GM21528 (cell line): ENCODE data around the gene LUZP1.

Experiments
- ATAC-seq: cut with Tn5 transposase; IDR thresholded peaks from one replicate; pipeline ENCODE4 v1.9.1; 2021; ENCODE audit warnings: mild to moderate bottlenecking, moderate library complexity; ENCODE audit not compliant: unreplicated experiment, low FRiP score

Gene LUZP1

GRCh38 chr1:23092447-23092846, 76.2 kb downstream of the LUZP1 start:
- ATAC-seq, result no peak

GRCh38 chr1:23091545-23091944, 77.1 kb downstream of the LUZP1 start:
- no peak for ATAC-seq

- ATAC-seq, result no peak
These were observed 78.6 kb downstream of the LUZP1 start for GRCh38 chr1:23090056-23090455.

DNA sequence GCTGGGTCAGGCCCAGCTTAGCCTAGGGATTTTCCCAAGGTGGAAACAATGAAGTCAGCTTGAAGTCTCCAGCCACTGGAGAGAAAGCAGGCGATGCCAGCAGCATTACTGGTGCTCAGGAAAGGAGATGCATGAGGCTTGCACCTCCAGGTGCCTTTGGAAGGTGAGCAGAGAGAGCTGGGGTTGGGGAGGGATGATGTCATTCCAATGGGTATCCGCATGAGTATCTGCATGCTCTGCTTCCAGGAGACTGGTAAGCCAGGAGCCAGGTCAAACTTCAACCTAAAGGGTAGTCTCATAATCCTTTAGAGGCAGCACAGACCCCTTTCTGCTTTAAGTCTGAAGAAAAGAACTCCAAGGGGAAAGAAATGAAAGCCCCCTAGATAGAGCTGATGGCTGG, 80.6 kb downstream of the LUZP1 start:
- no peak for ATAC-seq

GRCh38 chr1:23085696-23086095, 83.0 kb downstream of the LUZP1 start:
- no peak for ATAC-seq

DNA sequence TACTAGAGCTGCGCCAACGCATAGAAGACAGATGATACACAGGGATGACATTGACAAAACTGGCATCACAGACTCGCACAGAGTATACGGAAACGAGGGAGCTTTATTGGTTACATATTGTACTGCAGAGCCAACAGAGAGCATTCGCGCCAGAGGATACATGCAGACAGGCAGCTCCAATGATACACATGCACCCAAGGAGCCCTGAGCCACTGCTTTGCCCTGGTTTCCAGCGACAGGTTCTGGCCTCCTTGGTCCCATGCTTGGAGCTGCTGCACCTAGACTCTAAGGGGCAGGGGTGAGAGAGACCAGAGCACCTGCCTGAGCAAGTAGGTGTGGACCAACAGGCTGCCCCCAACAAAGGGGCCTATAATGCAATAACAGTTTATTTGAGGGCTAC, 83.8 kb downstream of the LUZP1 start:
- no peak for ATAC-seq

DNA sequence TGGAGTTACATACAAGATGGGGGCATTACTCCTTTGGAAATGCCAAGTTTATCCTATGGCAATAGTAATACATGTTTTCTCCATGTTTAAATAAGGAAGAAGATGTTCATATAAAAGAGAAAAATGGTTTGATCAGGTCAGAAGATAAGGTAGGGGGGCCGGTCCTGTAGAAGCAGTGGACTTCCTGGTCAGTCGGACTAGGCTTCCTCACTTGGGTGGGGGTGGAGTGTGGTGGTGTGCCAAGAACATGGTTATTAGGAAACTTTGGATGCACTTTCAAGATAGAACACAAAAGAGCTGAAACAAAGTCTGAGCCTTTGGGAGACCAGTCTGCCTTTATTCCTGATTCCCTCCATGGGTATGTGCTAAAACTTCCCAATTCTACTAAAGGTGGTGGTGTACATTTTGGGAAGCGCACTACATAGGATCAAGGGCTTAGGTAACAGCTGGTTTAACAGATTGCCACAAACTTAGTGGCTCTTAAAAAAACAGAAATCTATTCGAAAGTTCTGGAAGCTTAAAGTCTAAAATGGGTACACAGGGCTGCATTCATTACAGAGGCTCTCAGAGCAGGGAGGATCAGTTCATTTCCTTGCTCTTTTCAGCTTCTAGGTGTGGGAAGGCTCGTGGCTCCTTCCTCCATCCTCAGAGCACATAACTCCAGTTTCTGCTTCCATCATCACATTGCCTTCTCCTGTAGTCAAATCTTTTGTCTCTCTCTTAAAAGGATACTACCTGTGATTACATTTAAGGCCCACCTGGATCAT, 84.8 kb downstream of the LUZP1 start:
- no peak for ATAC-seq

- ATAC-seq, result no peak
These were observed 87.3 kb downstream of the LUZP1 start for GRCh38 chr1:23081376-23081775.

GRCh38 chr1:23080885-23081284, 87.8 kb downstream of the LUZP1 start:
- no peak for ATAC-seq

DNA sequence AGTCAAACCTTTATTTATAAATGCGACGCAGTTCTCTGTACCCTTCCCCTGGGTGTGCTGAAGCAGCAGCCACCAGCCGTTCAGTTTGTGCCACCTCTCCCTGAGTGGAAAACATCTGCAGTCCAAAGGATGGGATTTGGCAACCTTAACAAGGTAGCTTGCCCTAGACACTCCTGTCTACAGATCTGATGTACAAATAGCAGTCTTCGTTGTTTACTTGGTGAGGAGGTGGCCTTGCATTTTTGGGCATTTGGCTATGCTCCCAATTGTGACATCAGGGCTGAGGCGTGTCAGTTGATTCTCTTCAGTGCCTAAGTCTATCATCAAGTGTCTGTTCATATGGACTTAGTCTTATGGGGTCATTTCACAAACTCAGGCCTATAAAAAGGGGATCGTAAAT, 89.6 kb downstream of the LUZP1 start:
- no peak for ATAC-seq

GRCh38 chr1:23074012-23074411, 94.6 kb downstream of the LUZP1 start:
- no peak for ATAC-seq

GRCh38 chr1:23069675-23070074, 99.0 kb downstream of the LUZP1 start:
- ATAC-seq, result no peak

GRCh38 chr1:23069149-23069548, 99.5 kb downstream of the LUZP1 start:
- no peak for ATAC-seq

GRCh38 chr1:23066075-23066474, 102.6 kb downstream of the LUZP1 start:
- no peak for ATAC-seq

DNA sequence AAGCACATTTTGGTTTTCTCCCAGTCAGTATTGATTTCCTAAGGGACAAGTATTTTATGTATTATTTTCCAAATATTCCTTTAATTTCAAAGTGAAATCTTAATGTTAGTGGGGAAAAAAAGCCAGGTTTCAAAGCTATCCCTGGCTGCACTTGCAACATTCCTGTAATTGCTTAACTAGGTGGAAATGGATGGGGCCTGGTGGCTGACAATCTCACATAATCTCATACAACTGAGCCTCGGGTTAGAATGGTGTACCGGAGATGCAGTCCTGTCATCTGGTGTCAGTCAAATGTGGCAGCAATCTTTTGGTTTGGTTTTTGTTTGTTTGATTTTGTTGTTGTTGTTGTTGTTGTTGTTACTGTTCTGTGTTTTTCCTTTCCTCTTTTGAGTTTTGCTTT, 103.3 kb downstream of the LUZP1 start:
- no peak for ATAC-seq

GRCh38 chr1:23062271-23062670, 106.4 kb downstream of the LUZP1 start:
- no peak for ATAC-seq

- ATAC-seq, result no peak
These were observed 111.4 kb downstream of the LUZP1 start for GRCh38 chr1:23057301-23057700.

DNA sequence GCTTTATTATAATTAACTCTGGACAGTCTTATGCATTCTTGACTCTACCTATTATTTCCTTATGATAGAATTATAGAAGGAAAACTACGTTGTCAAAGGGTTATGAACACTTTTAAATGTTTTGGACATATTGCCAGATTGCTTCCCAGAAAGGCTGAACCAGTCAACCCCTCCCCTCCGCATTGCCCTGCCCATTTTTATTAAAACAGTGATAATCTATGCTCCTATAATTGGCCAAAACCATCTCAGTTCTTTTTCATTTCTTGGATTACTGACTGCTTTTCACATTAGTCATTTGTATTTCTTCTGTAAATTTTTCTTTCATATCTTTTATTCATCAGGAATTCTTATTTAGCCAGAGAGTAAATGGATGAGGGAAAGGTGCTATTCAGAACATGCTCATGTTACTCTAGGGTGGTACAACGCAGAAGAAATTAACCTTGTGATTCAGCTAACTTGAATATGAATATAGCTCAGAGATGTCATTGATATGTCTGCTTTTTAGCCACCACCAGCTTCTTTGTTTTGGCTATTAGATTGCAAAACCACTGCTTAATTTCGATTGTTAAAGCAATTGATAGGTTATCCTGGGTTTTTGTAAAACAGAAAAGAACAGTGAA, 117.3 kb downstream of the LUZP1 start:
- ATAC-seq, result no peak

DNA sequence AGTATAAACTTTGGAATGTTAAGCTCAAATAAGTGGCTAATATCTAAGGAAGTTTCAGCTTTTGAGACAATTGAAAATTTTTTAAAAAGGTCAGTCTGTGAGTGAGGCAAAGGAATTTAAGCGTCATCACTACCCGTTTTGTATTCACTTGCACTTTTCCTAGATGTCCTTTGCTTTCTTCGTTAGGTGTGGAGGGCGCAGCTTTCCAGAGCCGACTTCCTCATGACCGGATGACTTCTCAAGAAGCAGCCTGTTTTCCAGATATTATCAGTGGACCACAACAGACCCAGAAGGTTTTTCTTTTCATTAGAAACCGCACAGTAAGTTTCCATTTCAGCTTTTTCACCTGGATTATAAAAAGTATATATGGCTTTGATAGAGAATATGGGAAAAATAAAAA, 118.5 kb downstream of the LUZP1 start:
- ATAC-seq, result no peak

- ATAC-seq, result no peak
These were observed 124.6 kb downstream of the LUZP1 start for GRCh38 chr1:23044035-23044434.

DNA sequence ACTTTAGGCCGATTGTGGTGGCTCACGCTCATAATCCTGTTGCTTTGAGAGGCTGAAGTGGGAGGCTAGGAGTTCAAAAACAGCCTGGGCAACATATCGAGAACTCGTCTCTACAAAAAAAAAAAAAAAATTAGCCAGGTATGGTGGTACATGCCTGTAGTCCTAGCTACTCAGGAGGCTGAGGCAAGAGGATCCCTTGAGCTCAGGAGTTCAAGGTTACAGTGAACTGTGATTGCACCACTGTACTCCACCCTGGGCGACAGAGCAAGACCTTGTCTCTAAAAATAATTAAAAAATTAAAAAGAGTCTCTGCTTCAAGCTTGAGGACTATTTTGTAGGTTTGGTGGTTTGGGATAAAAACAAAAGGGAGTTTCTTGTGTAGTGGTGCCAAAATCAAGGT, 128.1 kb downstream of the LUZP1 start:
- ATAC-seq, result no peak

- ATAC-seq, result no peak
These were observed 129.3 kb downstream of the LUZP1 start for GRCh38 chr1:23039308-23039826.
